K562 (cell line): Measurements from ENCODE around the gene RASD2. TPM values are rescaled to one million over a fixed set of nuclear protein-coding genes. Genes with fewer than 3 reads are reported as not detected.
A peak's percentile ranks its signal among the peaks of the same experiment; 100 is the strongest.

Experiments used
- CAMTA2 ChIP-seq: fragments of 250-450 bp; sonication (Bioruptor Pico); conservative IDR thresholded peaks from 2 replicates; pipeline ENCODE4 v1.5.1; 2022
- DACH1 ChIP-seq: fragments of 450-650 bp; IDR thresholded peaks from 2 replicates; pipeline ENCODE4 v1.6.1; 2018; ENCODE audit not compliant: partially characterized antibody
- E2F5 ChIP-seq: sonication (generic); formaldehyde crosslinking; IDR thresholded peaks from 2 replicates; pipeline ENCODE4 v1.8.0; 2022; ENCODE audit warnings: mild to moderate bottlenecking, missing genetic modification reagents
- FOXJ2 ChIP-seq: fragments of 200-800 bp; sonication (Bioruptor generic); IDR thresholded peaks from 2 replicates; pipeline ENCODE4 v1.6.1; 2016; ENCODE audit warnings: missing genetic modification characterization, missing compliant biosample characterization
- HDAC3 ChIP-seq: fragments of 450-650 bp; IDR thresholded peaks from 2 replicates; pipeline ENCODE4 v1.6.1; 2018; ENCODE audit warnings: borderline replicate concordance, mild to moderate bottlenecking, moderate library complexity; ENCODE audit not compliant: partially characterized antibody
- HEY1 ChIP-seq: fragments of 250-450 bp; sonication (Bioruptor Pico); IDR thresholded peaks from 2 replicates; pipeline ENCODE4 v1.5.0; 2020; ENCODE audit warnings: mild to moderate bottlenecking, moderate library complexity, borderline replicate concordance
- HMGXB4 ChIP-seq: sonication (generic); formaldehyde crosslinking; IDR thresholded peaks from 2 replicates; pipeline ENCODE4 v1.8.1; 2023; ENCODE audit warnings: mild to moderate bottlenecking, missing genetic modification reagents
- MLLT1 ChIP-seq, 2 experiments: fragments of 450-650 bp; IDR thresholded peaks; 2 replicates each; pipeline ENCODE4 v1.6.1; 2016
- NR2C1 ChIP-seq, 2 experiments: fragments of 450-650 bp; IDR thresholded peaks; 2 replicates each; pipeline ENCODE4 v1.6.1; 2017; ENCODE audit warnings: mild to moderate bottlenecking in 2 of 2, antibody characterized with exemption in 1 of 2, inconsistent platforms in 1 of 2, missing compliant biosample characterization in 1 of 2, missing genetic modification characterization in 1 of 2
- PHF21A ChIP-seq: fragments of 450-650 bp; IDR thresholded peaks from 2 replicates; pipeline ENCODE4 v1.6.1; 2017; ENCODE audit warnings: low read depth, borderline replicate concordance
- RUNX1 ChIP-seq: sonication (generic); IDR thresholded peaks from 2 replicates; pipeline ENCODE4 v1.6.1; 2016; ENCODE audit warnings: antibody characterized with exemption, low read depth
- SMC3 ChIP-seq: conservative IDR thresholded peaks from 2 replicates; pipeline ENCODE4 v1.6.1; 2011; ENCODE audit warnings: low read depth, low read length, improper control_type of control experiment; ENCODE audit not compliant: insufficient read depth
- TAF15 ChIP-seq: fragments of 200-400 bp; formaldehyde crosslinking; IDR thresholded peaks from 2 replicates; pipeline ENCODE4 v1.6.1; 2017; ENCODE audit warnings: mild to moderate bottlenecking, low read depth, low read length, moderate library complexity
- ZNF232 ChIP-seq: sonication (generic); formaldehyde crosslinking; IDR thresholded peaks from 2 replicates; pipeline ENCODE4 v1.8.0; 2022; ENCODE audit warnings: mild to moderate bottlenecking, missing genetic modification reagents
- ZNF609 ChIP-seq: sonication (generic); formaldehyde crosslinking; IDR thresholded peaks from 2 replicates; pipeline ENCODE4 v1.8.1; 2023; ENCODE audit warnings: missing genetic modification reagents, mild to moderate bottlenecking, borderline replicate concordance
- ZNF639 ChIP-seq, 2 experiments: fragments of 200-800 bp in 1 of 2; sonication (Bioruptor generic) in 1 of 2; sonication (generic) in 1 of 2; formaldehyde crosslinking in 1 of 2; IDR thresholded peaks in 1 of 2; conservative IDR thresholded peaks in 1 of 2; 2 replicates each; pipeline versions ENCODE4 v1.5.0 to v1.6.1; 2016 to 2020; ENCODE audit warnings: missing compliant biosample characterization in 1 of 2, missing genetic modification characterization in 1 of 2, missing genetic modification reagents in 1 of 2
- ZNF644 ChIP-seq: fragments of 200-800 bp; sonication (Bioruptor generic); IDR thresholded peaks from 2 replicates; pipeline ENCODE4 v1.6.1; 2016; ENCODE audit warnings: low read depth, missing genetic modification characterization, missing compliant biosample characterization
- polyA plus RNA-seq, 8 experiments: library from polyadenylated mRNA; depleted of rRNA in 4 of 8; stranded (reverse) in 5 of 8; unstranded in 3 of 8; fragments of >200 nt; fragmentation: Nextera tagmentation in 2 of 8; fragmentation: Illumina TruSeq in 1 of 8; extraction: Ambion mirVana in 2 of 8; extraction: Trizol in 1 of 8; gene quantifications; 2 replicates each; pipeline versions ENCODE4 v1.2.1 to v1.2.3, GENCODE V29; 2011 to 2014; ENCODE audit warnings: inconsistent platforms in 1 of 8, missing spikeins in 1 of 8
- total RNA-seq, 7 experiments: library from RNA; depleted of rRNA in 6 of 7; stranded (reverse); fragments of >200 nt in 6 of 7; fragmentation: Illumina TruSeq in 2 of 7; extraction: Trizol in 2 of 7; gene quantifications; 2 replicates each; pipeline versions ENCODE4 v1.2.1 to v1.2.3, GENCODE V29; 2011 to 2021; ENCODE audit warnings: low replicate concordance in 1 of 7

RASD2 gene
- total and polyA plus RNA-seq, 9 of the 15 experiments (the other 6 are each of a cell fraction or from before 2014, with no cell fraction given) = 0.05 TPM; not detected in 8

- no peak for TF ChIP-seq ZNF609 (CRISPR knock-in tag)
- 0 out of 2 replicates have a peak, but pooled peaks have one; percentile 39 for TF ChIP-seq FOXJ2 (tag)
- TF ChIP-seq MLLT1 (IDR thresholded peaks at IDR 0.05) = no peak
- TF ChIP-seq HMGXB4 (CRISPR knock-in tag) = no peak
- TF ChIP-seq HDAC3 = no peak
- no peak for TF ChIP-seq DACH1
- TF ChIP-seq TAF15 = no peak
- TF ChIP-seq SMC3 = no peak
- no peak for TF ChIP-seq CAMTA2 (CRISPR knock-in tag)
- TF ChIP-seq PHF21A = no peak
- peak in 1 of 2 experiments; percentile 100; a peak in 2 of 4 replicates for TF ChIP-seq ZNF639 (CRISPR knock-in tag; conservative IDR thresholded peaks at IDR 0.05 in 1 of 2, IDR thresholded peaks at IDR 0.05 in 1 of 2)
- 0 out of 2 replicates have a peak, but pooled peaks have one; percentile 73 for TF ChIP-seq ZNF644 (tag)
- TF ChIP-seq NR2C1 (IDR thresholded peaks at IDR 0.05) = peak; percentile 87
- peak; percentile 97 for TF ChIP-seq NR2C1 (tag; IDR thresholded peaks at IDR 0.05)
- TF ChIP-seq E2F5 (CRISPR knock-in tag) = no peak
- no peak for TF ChIP-seq HEY1
- no peak for TF ChIP-seq RUNX1
- TF ChIP-seq ZNF232 = no peak
These were observed 48.7 kb upstream of the RASD2 start (continued) for GRCh38 chr22:35491908-35492380.
